Activated naive CD4-positive, alpha-beta T cell treated with anti-CD3 and anti-CD28 coated beads for 36 hours (primary cell): Measurements from ENCODE around the gene MUC16. TPM values are rescaled to one million over a fixed set of nuclear protein-coding genes. Genes with fewer than 3 reads are reported as not detected.

Experiments
- CTCF ChIA-PET: fragments of 350-600 bp; sonication (Branson Sonifier 250); formaldehyde crosslinking; loops from one replicate; lab custom pipeline; 2021; ENCODE audit warnings: antibody characterized with exemption; lab: Charles Lee
- DNase-seq: peaks from one replicate; pipeline ENCODE4 v3.0.0-alpha.2; 2020
- H3K27ac Mint-ChIP-seq: one replicate; pipeline ENCODE4 v1.8.0; 2021; ENCODE audit warnings: mild to moderate bottlenecking, mixed read lengths
- H3K27me3 Mint-ChIP-seq: one replicate; pipeline ENCODE4 v1.8.0; 2021; ENCODE audit warnings: low read depth, mixed read lengths
- H3K36me3 Mint-ChIP-seq: one replicate; pipeline ENCODE4 v1.8.0; 2021; ENCODE audit warnings: low read depth, mixed read lengths
- H3K4me1 Mint-ChIP-seq: one replicate; pipeline ENCODE4 v1.8.0; 2021; ENCODE audit warnings: low read depth, mixed read lengths
- H3K4me3 Mint-ChIP-seq: one replicate; pipeline ENCODE4 v1.8.0; 2021; ENCODE audit warnings: mild to moderate bottlenecking, moderate library complexity, mixed read lengths
- H3K9me3 Mint-ChIP-seq: one replicate; pipeline ENCODE4 v1.8.0; 2021; ENCODE audit warnings: mixed read lengths
- intact Hi-C: fragments of 100-400 bp; cut with micrococcal nuclease; formaldehyde crosslinking; loops from one replicate; pipeline ENCODE4 v1.15.1; 2023
- total RNA-seq, 2 experiments: library from RNA; stranded (reverse); gene quantifications; one replicate each; pipeline ENCODE4 v1.2.3, GENCODE V29; 2021

MUC16 gene
- total RNA-seq, 2 experiments from 2014 or later: not detected

GRCh38 chr19:8986296-8986695 is 23.9 kb downstream of the MUC16 start:
- Mint-ChIP-seq H3K27me3 (no peaks in the 10 kb centered on the region), H3K4me3 (no peak overlapping the region), H3K36me3 (no peaks in the 10 kb centered on the region), H3K27ac (no peak overlapping the region), H3K9me3 (no peaks in the 10 kb centered on the region), H3K4me1 (no peaks in the 10 kb centered on the region)
- DNase-seq: no peak
- CTCF ChIA-PET: interaction anchor here (0.5 kb wide), 1 partner anchor 1014 kb away, joined by 3 read pairs; no protein-coding TSS in a partner anchor
- intact Hi-C loops: no loop called here

GRCh38 chr19:8973501-8974091 is 36.6 kb downstream of the MUC16 start:
- CTCF ChIA-PET: no interaction called here
- peak; percentile 13 for DNase-seq
- intact Hi-C loops: no loop called here
- Mint-ChIP-seq H3K4me3 (no peak overlapping the region), H3K4me1 (no peaks in the 10 kb centered on the region), H3K27me3 (peaks cover 6% of the 10 kb centered on the region), H3K27ac (no peak overlapping the region), H3K36me3 (no peaks in the 10 kb centered on the region), H3K9me3 (peaks cover 6% of the 10 kb centered on the region)

GRCh38 chr19:8965887-8966286 is 44.3 kb downstream of the MUC16 start:
- CTCF ChIA-PET: no interaction called here
- peak; percentile 6 for DNase-seq
- Mint-ChIP-seq H3K27me3 (peaks cover 13% of the 10 kb centered on the region), H3K4me1 (no peaks in the 10 kb centered on the region), H3K4me3 (no peak overlapping the region), H3K36me3 (no peaks in the 10 kb centered on the region), H3K27ac (no peak overlapping the region), H3K9me3 (peaks cover 2% of the 10 kb centered on the region)
- intact Hi-C loops: no loop called here

Other genes starting within 250 kb of the MUC16 start
- gene ZNF558, start 178.1 kb downstream of the MUC16 start, total RNA-seq: 10 to 100 TPM; 23.9 to 24.4 TPM
- not detected for gene MBD3L1, start 178.0 kb downstream of the MUC16 start, total RNA-seq
- gene OR1M1, start 76.7 kb upstream of the MUC16 start, total RNA-seq: not detected
- gene OR7G2, start 97.1 kb upstream of the MUC16 start, total RNA-seq: not detected
- gene OR7G1, start 105.4 kb upstream of the MUC16 start, total RNA-seq: not detected
- not detected for gene OR7G3, start 116.5 kb upstream of the MUC16 start, total RNA-seq
- gene ZNF317, start 130.0 kb upstream of the MUC16 start, total RNA-seq: 10 to 100 TPM; 38.9 to 39.7 TPM
- gene OR7D2, start 168.6 kb upstream of the MUC16 start, total RNA-seq: under 1 TPM; 0.14 to 0.30 TPM
- gene OR7D4, start 209.2 kb upstream of the MUC16 start, total RNA-seq: not detected
- not detected for gene OR7E24, start 240.5 kb upstream of the MUC16 start, total RNA-seq